Vagina (tissue), 2 donors: ENCODE measurements around the gene KIF2A.

Experiments
- CTCF ChIP-seq, 3 experiments: fragments of 450-650 bp in 2 of 3; fragments of 200-600 bp in 1 of 3; sonication (generic) in 1 of 3; IDR thresholded peaks; one replicate each; pipeline ENCODE4 v1.5.1; 2017 to 2019; ENCODE audit warnings: antibody characterized with exemption in 3 of 3, mild to moderate bottlenecking in 2 of 3, moderate library complexity in 2 of 3
- POLR2A ChIP-seq, 2 donors: fragments of 450-650 bp; IDR thresholded peaks; one replicate each; pipeline ENCODE4 v1.6.1; 2017; ENCODE audit warnings: antibody characterized with exemption in 2 of 2, mild to moderate bottlenecking in 2 of 2, moderate library complexity in 2 of 2

- TF ChIP-seq POLR2A (IDR thresholded peaks at IDR 0.05) (peak in 1 of 2 donors; percentile 22), CTCF (IDR thresholded peaks at IDR 0.05) (no peak)
Observed at GRCh38 chr5:62412549-62413329, 106.7 kb downstream of the KIF2A start, which contains the start of gene IPO11.
